Mesothelial cell of epicardium (in vitro differentiated cells): ENCODE results near the gene RNF135. TPM values are rescaled to one million over a fixed set of nuclear protein-coding genes. Genes with fewer than 3 reads are reported as not detected.

Experiments
- DNase-seq, 2 experiments: peaks; one replicate each; pipeline ENCODE4 v3.0.0; 2021; ENCODE audit warnings: low spot score in 2 of 2; ENCODE audit not compliant: unreplicated experiment in 2 of 2
- H3K27ac Mint-ChIP-seq: 2 replicates; pipeline ENCODE4 v1.8.0; 2021; ENCODE audit warnings: mixed read lengths
- H3K27me3 Mint-ChIP-seq: 2 replicates; pipeline ENCODE4 v1.8.0; 2021; ENCODE audit warnings: low read depth, mixed read lengths
- H3K36me3 Mint-ChIP-seq: 2 replicates; pipeline ENCODE4 v1.8.0; 2021; ENCODE audit warnings: mixed read lengths
- H3K4me1 Mint-ChIP-seq: 2 replicates; pipeline ENCODE4 v1.8.0; 2021; ENCODE audit warnings: mixed read lengths
- H3K4me3 Mint-ChIP-seq: 2 replicates; pipeline ENCODE4 v1.8.0; 2021; ENCODE audit warnings: mild to moderate bottlenecking, moderate library complexity, mixed read lengths
- H3K9me3 Mint-ChIP-seq: 2 replicates; pipeline ENCODE4 v1.8.0; 2021; ENCODE audit warnings: mixed read lengths
- total RNA-seq: library from RNA; stranded (reverse); gene quantifications from 3 replicates; pipeline ENCODE4 v1.2.1, GENCODE V29; 2021
- TF ChIP-seq, protein P1 (sequence below): fragments of 200-600 bp; sonication (generic); IDR thresholded peaks from one replicate; pipeline ENCODE4 v1.5.0; 2021; ENCODE audit warnings: antibody characterized with exemption; ENCODE audit not compliant: unreplicated experiment

RNF135 gene
- total RNA-seq, 1 donor from 2014 or later, result 15.4 TPM

- H3K4me1 Mint-ChIP-seq, result peaks cover 6% of the 10 kb centered on the region
- no peak for DNase-seq
- H3K27me3 Mint-ChIP-seq, result peaks cover 2% of the 10 kb centered on the region
- no peak overlapping the region for H3K4me3 Mint-ChIP-seq
- peaks cover 13% of the 10 kb centered on the region for H3K9me3 Mint-ChIP-seq
- H3K36me3 Mint-ChIP-seq, result peaks cover 22% of the 10 kb centered on the region
- TF ChIP-seq, protein P1, sequence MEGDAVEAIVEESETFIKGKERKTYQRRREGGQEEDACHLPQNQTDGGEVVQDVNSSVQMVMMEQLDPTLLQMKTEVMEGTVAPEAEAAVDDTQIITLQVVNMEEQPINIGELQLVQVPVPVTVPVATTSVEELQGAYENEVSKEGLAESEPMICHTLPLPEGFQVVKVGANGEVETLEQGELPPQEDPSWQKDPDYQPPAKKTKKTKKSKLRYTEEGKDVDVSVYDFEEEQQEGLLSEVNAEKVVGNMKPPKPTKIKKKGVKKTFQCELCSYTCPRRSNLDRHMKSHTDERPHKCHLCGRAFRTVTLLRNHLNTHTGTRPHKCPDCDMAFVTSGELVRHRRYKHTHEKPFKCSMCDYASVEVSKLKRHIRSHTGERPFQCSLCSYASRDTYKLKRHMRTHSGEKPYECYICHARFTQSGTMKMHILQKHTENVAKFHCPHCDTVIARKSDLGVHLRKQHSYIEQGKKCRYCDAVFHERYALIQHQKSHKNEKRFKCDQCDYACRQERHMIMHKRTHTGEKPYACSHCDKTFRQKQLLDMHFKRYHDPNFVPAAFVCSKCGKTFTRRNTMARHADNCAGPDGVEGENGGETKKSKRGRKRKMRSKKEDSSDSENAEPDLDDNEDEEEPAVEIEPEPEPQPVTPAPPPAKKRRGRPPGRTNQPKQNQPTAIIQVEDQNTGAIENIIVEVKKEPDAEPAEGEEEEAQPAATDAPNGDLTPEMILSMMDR, result no peak
- no peak overlapping the region for H3K27ac Mint-ChIP-seq
These were observed 77.3 kb downstream of the RNF135 start for GRCh38 chr17:31048142-31048541.

- Mint-ChIP-seq H3K4me1 (peaks cover 6% of the 10 kb centered on the region), H3K4me3 (no peak overlapping the region), H3K27ac (no peak overlapping the region), H3K27me3 (no peaks in the 10 kb centered on the region), H3K36me3 (peaks cover 22% of the 10 kb centered on the region), H3K9me3 (peaks cover 13% of the 10 kb centered on the region)
- TF ChIP-seq, protein P1, result no peak
- DNase-seq, result no peak
These were observed 77.9 kb downstream of the RNF135 start for GRCh38 chr17:31048780-31049179.

Other genes starting within 250 kb of the RNF135 start
- 6.7 to 8.0 TPM (median 7.6 TPM) in 3 replicates for gene CRLF3, start 146.3 kb upstream of the RNF135 start, total RNA-seq
- gene ATAD5, start 139.1 kb upstream of the RNF135 start, total RNA-seq, result 9.7 to 11.3 TPM (median 10.6 TPM) in 3 replicates
- 16.3 to 18.2 TPM (median 16.4 TPM) in 3 replicates for gene TEFM, start 64.8 kb upstream of the RNF135 start, total RNA-seq
- gene ADAP2, start 49.1 kb upstream of the RNF135 start, total RNA-seq, result 0.36 to 2.3 TPM (median 1.9 TPM) in 3 replicates
- 91.9 to 104 TPM (median 94.5 TPM) in 3 replicates for gene NF1, start 123.9 kb downstream of the RNF135 start, total RNA-seq